ENCODE data around the gene TTLL6.

- TF ChIP-seq CTCF (IDR thresholded peaks at IDR 0.05; ENCODE audit: low read depth, low read length, missing input control), result no peak
- no peak for TF ChIP-seq FOXA1 (IDR thresholded peaks at IDR 0.05)
- no peak for TF ChIP-seq TAF1 (conservative IDR thresholded peaks at IDR 0.05)
- TF ChIP-seq JUND (IDR thresholded peaks at IDR 0.05), result no peak
Measured at GRCh38 chr17:48769009-48769675, 47.9 kb downstream of the TTLL6 start.
